ENCODE results near the gene SERTAD1. TPM values are rescaled to one million over a fixed set of nuclear protein-coding genes. Genes with fewer than 3 reads are reported as not detected.
A peak's percentile ranks its signal among the peaks of the same experiment; 100 is the strongest.
"Not testable (repeated sequence)": the region's sequence is repeated elsewhere in the genome, so short reads cannot be mapped to it uniquely, and the experiment has no call there.

The SERTAD1 gene
- total and polyA plus RNA-seq, 12 donors = 6.3 to 35.8 (median 9.4) TPM

- peaks cover 12 to 39% (median 26%) of the 10 kb centered on the region in 9 donors for H3K4me1 ChIP-seq
- intact Hi-C loops (cut with DNase I) = loop anchor here in 1 of 10 donors (10.0 kb wide), 1 partner anchor 395 kb away; no protein-coding TSS in a partner anchor
These were observed 15.8 kb downstream of the SERTAD1 start for GRCh38 chr19:40410030-40410389.

GRCh38 chr19:40408598-40408925, 17.2 kb downstream of the SERTAD1 start:
- WGBS, 2 donors = 89 to 91% methylated on average over 8 of the region's 8 CpGs
- H3K9me3 ChIP-seq, H3K27ac ChIP-seq: not testable (repeated sequence)

More at GRCh38 chr19:40410030-40410389, 15.8 kb downstream of the SERTAD1 start:
- Histone ChIP-seq H3K4me3 (no peak overlapping the region), H3K27ac (peak overlapping the region in 4 of 10 donors; percentile 6 to 90 (median 85)), H3K9me3 (no peaks in the 10 kb centered on the region), H3K27me3 (no peaks in the 10 kb centered on the region), H3K36me3 (no peaks in the 10 kb centered on the region)
- no peak for TF ChIP-seq CTCF (IDR thresholded peaks at IDR 0.05)
- WGBS, 2 donors = 74 to 77% methylated on average over 9 of the region's 9 CpGs
- ATAC-seq (no peak), DNase-seq (no peak)

GRCh38 chr19:40407714-40408597, 17.8 kb downstream of the SERTAD1 start:
- Histone ChIP-seq H3K4me3 (no peak overlapping the region), H3K36me3 (no peaks in the 10 kb centered on the region), H3K27ac (no peak overlapping the region), H3K9me3 (no peaks in the 10 kb centered on the region), H3K27me3 (no peaks in the 10 kb centered on the region), H3K4me1 (peaks cover 12 to 34% (median 27%) of the 10 kb centered on the region in 9 donors)
- WGBS, 2 donors = 60 to 64% methylated on average over 22 of the region's 22 CpGs
- intact Hi-C loops (cut with DNase I) = no loop called here
- no peak for TF ChIP-seq CTCF (IDR thresholded peaks at IDR 0.05)
- no peak for ATAC-seq
- no peak for DNase-seq

More at GRCh38 chr19:40408598-40408925, 17.2 kb downstream of the SERTAD1 start:
- ATAC-seq; H3K27me3 ChIP-seq; intact Hi-C loops (cut with DNase I); H3K4me3 ChIP-seq; H3K36me3 ChIP-seq; DNase-seq: not testable (repeated sequence)
- H3K4me1 ChIP-seq = peaks cover 15 to 36% (median 28%) of the 10 kb centered on the region in 9 donors

- DNase-seq (peak; percentile 93 to 94), ATAC-seq (peak; percentile 89 to 96 (median 94))
- Histone ChIP-seq H3K27ac (peak overlapping the region; percentile 51 to 89 (median 86)), H3K4me1 (peaks cover 0 to 21% (median 12%) of the 10 kb centered on the region in 9 donors), H3K36me3 (no peaks in the 10 kb centered on the region), H3K27me3 (no peaks in the 10 kb centered on the region), H3K4me3 (peak overlapping the region; percentile 51 to 73 (median 63)), H3K9me3 (no peaks in the 10 kb centered on the region)
- TF ChIP-seq CTCF (IDR thresholded peaks at IDR 0.05) = peak in 2 of 9 donors; percentile 28 to 34
- WGBS, 2 donors = 0 to 1% methylated on average over 41 of the region's 41 CpGs
- intact Hi-C loops (cut with DNase I) = loop anchor here in 1 of 10 donors (1.0 kb wide), 1 partner anchor 54 kb away; no protein-coding TSS in a partner anchor
These were observed 22.4 kb downstream of the SERTAD1 start for GRCh38 chr19:40403262-40403984.
